SJCRH30 (cell line): Measurements from ENCODE around the gene RAPGEF4. TPM values are rescaled to one million over a fixed set of nuclear protein-coding genes. Genes with fewer than 3 reads are reported as not detected.
"Not testable (repeated sequence)": the region's sequence is repeated elsewhere in the genome, so short reads cannot be mapped to it uniquely, and the experiment has no call there.

Experiments used
- DNase-seq, 2 experiments: peaks; one replicate each; pipeline ENCODE4 v3.0.0-alpha.2; 2015 to 2020
- H3K27ac ChIP-seq: fragments of 250-450 bp; sonication (Bioruptor Pico); 2 replicates; pipeline ENCODE4 v1.5.1; 2020; ENCODE audit warnings: mild to moderate bottlenecking, moderate library complexity
- H3K27me3 ChIP-seq: fragments of 250-450 bp; sonication (Bioruptor Pico); 2 replicates; pipeline ENCODE4 v1.5.1; 2020; ENCODE audit warnings: mild to moderate bottlenecking, moderate library complexity
- H3K36me3 ChIP-seq: fragments of 250-450 bp; sonication (Bioruptor Pico); 2 replicates; pipeline ENCODE4 v1.5.1; 2020; ENCODE audit warnings: mild to moderate bottlenecking, moderate library complexity
- H3K4me1 ChIP-seq: fragments of 250-450 bp; sonication (Bioruptor Pico); 2 replicates; pipeline ENCODE4 v1.5.1; 2020; ENCODE audit warnings: mild to moderate bottlenecking, moderate library complexity
- H3K4me3 ChIP-seq: fragments of 250-450 bp; sonication (Bioruptor Pico); 2 replicates; pipeline ENCODE4 v1.5.1; 2020; ENCODE audit warnings: mild to moderate bottlenecking, moderate library complexity
- H3K9me3 ChIP-seq: fragments of 250-450 bp; sonication (Bioruptor Pico); replicated peaks from 2 replicates; pipeline ENCODE4 v1.5.1; 2020; ENCODE audit warnings: mild to moderate bottlenecking, moderate library complexity
- total RNA-seq: library from RNA; depleted of rRNA; stranded (reverse); fragments of >200 nt; shearing (Covaris generic); gene quantifications from 2 replicates; pipeline ENCODE4 v1.2.3, GENCODE V29; 2014

The RAPGEF4 gene
- total RNA-seq, 1 experiment from 2014 or later = 6.1 TPM

DNA sequence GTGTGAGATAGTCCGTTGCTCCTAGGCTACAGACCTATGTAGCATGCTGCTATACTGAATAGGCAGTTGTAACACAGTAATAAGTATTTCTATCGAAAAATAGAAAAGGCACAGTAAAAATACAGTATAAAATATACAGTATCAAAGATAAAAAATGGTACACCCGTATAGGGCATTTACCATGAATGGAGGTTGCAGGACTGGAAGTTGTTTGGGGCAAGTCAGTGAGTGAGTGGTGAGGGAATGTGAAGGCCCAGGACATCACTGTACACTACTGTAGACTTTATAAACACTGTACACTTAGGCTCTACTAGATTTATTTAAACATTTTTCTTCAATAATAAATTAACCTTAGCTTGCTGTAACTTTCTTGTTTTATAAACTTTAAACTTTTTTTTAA is 343.5 kb downstream of the RAPGEF4 start:
- peaks cover 16% of the 10 kb centered on the region for H3K4me1 ChIP-seq

DNA sequence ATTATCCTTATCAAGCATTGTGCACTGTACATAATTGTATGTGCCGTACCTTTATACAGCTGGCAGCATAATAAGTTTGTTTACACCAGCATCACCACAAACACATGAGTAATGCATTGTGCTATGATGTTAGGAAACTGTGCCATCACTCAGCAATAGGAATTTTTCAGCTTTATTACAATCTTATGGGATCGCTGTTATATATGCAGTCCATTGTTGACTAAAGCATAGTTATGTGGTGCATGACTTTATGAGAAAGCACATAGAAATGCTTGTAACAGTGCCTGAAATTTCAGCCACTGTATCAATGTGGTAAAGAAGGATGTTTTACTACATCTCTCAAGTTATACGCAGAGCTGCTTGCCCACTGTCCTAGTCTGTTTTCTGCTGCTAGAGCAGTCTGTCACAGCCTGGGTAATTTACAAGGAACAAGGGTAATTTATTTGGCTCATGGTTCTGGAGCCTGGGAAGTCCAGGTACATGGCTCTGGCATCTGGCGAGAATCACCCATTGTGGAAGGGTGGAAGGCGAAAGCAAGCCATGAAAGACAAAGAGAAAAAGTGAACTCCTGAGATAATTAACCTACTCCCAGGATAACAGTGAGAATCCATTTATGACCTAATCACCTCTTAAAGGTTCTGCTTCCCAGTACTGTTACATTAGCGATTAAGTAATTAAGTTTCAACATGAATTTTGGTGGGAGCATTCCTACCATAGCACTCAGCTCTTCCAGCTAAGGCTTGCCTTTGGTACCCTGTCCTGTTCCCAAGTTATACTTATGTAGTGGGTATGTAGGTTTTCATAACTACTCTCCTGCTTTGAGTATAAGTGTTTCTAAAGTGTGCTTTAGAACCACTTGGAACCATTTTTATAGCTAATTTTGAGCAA is 344.6 kb downstream of the RAPGEF4 start:
- no peaks in the 10 kb centered on the region for H3K36me3 ChIP-seq
- H3K4me3 ChIP-seq = no peak overlapping the region
- H3K27ac ChIP-seq = no peak overlapping the region
- no peaks in the 10 kb centered on the region for H3K27me3 ChIP-seq
- H3K4me1 ChIP-seq = peaks cover 12% of the 10 kb centered on the region
- 0 out of 2 replicates have a peak, but pooled peaks cover 3% of the 10 kb centered on the region for H3K9me3 ChIP-seq
- no peak for DNase-seq

More for the DNA sequence above, 343.5 kb downstream of the RAPGEF4 start:
- Histone ChIP-seq H3K27me3 (no peaks in the 10 kb centered on the region), H3K27ac (no peak overlapping the region), H3K36me3 (no peaks in the 10 kb centered on the region), H3K9me3 (0 out of 2 replicates have a peak, but pooled peaks cover 3% of the 10 kb centered on the region), H3K4me3 (no peak overlapping the region)
- DNase-seq = no peak

DNA sequence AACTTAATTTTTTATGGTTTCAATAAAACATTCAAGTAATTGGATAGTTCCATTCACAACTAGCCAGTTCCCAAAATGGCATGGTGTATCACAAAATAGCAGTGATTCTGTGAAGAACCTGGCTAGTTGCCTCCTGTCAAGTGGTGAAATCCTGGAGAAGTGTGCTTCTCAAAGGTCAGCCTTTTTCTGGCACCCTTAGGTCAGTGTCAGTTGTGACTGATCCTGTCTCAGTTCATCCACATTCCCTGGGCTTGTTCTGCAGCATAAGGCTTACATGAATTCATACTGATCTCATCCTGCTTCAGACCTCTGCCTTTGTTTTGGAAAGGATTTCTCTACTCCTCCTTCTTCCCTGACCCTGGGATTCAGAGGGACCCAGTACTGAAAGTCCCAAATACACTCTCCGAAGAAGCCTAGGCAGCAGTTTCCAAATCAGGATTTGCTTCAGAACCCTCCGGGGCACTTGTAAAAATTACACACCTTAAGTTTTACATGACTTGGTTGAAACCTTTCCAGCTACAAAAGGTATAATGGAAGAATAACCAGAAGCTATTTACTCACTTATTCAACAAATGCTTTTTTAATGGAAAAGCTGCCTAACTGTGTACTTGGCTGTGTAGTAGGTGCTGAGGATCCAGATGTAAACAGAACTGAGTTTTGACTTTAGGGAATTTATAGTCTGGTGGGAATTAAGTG is 351.0 kb downstream of the RAPGEF4 start:
- Histone ChIP-seq H3K4me3 (no peak overlapping the region), H3K9me3 (no peaks in the 10 kb centered on the region), H3K4me1 (no peaks in the 10 kb centered on the region; the same call in 1 of the 2 replicates), H3K27ac (no peak overlapping the region), H3K36me3 (peaks cover 3% of the 10 kb centered on the region), H3K27me3 (no peaks in the 10 kb centered on the region)
- no peak for DNase-seq

DNA sequence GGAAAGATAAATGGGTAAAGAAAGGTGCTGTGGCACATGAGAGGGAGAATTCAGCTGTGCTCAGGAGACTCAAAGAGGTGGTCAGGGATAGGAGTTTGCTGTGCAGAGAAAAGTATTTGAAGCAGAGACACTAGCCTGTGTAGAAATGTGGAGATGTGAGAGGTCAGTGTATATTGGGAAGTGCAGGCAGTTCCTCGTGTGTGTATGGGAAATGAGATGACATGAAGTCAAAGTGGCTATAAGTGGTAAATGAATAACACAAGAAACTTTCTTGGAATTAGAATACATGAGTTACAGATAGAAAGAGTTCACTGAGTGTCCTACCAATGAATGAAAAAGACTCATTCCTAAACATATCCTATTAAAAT is 351.6 kb downstream of the RAPGEF4 start:
- Histone ChIP-seq H3K9me3 (no peaks in the 10 kb centered on the region), H3K4me3 (no peak overlapping the region), H3K36me3 (peaks cover 5% of the 10 kb centered on the region), H3K4me1 (no peaks in the 10 kb centered on the region; the same call in 1 of the 2 replicates), H3K27me3 (no peaks in the 10 kb centered on the region), H3K27ac (no peak overlapping the region)
- no peak for DNase-seq

DNA sequence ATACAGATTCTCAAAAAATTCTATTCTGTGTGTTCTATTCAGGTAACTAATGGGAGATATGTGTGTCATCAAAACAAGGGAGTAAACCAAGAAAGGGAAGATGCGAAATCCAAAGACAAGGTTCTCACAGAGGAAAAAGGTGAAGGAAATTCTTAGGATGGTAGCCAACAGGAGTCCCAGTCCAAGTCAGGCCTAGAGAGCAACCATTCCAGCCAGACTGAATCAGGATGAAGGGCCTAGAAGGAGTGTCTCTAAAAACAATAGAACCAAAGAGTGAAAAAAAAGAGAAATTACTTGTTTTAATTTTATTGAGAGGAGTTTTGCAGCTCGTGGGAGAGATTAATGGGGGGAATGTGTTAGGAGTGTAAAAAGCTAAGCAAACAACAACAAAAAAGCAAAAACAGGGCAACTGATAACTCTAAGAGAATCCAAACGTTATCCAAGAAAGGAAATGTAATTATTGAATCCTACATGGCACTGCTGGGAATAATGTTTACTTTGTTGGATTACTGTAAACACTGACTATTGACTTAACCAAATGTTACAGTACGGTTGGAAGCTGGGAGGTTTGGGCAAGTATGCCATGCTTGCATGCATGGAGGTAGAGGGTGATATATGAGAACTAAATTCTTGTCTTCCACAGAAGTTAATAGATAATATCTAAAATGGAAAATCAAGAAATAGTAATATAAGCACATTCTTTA is 352.3 kb downstream of the RAPGEF4 start:
- Histone ChIP-seq H3K27ac (no peak overlapping the region), H3K4me3 (no peak overlapping the region), H3K27me3 (no peaks in the 10 kb centered on the region), H3K4me1 (no peaks in the 10 kb centered on the region; the same call in 1 of the 2 replicates), H3K9me3 (no peaks in the 10 kb centered on the region), H3K36me3 (peaks cover 9% of the 10 kb centered on the region)
- no peak for DNase-seq

DNA sequence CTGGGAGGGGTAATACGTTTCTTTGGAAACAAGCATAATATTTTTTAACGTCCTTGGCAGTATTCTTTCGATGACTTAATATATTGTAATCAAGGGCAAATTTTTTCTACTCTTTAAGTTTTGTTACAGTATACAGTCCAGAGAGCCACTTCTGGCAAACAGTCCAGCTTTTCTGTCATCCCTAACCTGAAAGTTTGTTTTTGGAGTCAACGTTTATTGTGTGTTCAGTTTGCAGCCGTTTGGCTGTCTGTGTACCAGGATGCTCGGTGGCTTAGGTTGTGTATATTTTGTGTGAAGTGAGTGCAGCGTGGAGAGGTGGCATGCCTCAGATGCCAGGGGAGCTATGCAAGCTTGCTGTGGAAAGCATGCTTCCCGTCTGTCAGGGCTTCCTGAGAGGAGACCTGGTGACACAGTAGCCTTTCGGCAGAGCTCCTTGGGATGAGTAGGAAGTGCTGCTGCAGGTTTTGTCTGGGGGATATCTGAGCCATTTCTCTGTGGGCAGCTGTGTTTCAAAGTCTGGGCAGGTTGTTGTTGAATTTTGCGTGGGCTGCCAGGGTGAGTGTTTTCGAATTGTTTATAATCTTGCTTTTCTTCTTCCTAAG is 354.7 kb downstream of the RAPGEF4 start:
- DNase-seq = peak in 1 of 2 experiments; percentile 15
- Histone ChIP-seq H3K9me3 (no peaks in the 10 kb centered on the region), H3K27ac (no peak overlapping the region), H3K27me3 (no peaks in the 10 kb centered on the region), H3K4me3 (no peak overlapping the region), H3K4me1 (no peaks in the 10 kb centered on the region; the same call in 1 of the 2 replicates), H3K36me3 (peaks cover 16% of the 10 kb centered on the region)

DNA sequence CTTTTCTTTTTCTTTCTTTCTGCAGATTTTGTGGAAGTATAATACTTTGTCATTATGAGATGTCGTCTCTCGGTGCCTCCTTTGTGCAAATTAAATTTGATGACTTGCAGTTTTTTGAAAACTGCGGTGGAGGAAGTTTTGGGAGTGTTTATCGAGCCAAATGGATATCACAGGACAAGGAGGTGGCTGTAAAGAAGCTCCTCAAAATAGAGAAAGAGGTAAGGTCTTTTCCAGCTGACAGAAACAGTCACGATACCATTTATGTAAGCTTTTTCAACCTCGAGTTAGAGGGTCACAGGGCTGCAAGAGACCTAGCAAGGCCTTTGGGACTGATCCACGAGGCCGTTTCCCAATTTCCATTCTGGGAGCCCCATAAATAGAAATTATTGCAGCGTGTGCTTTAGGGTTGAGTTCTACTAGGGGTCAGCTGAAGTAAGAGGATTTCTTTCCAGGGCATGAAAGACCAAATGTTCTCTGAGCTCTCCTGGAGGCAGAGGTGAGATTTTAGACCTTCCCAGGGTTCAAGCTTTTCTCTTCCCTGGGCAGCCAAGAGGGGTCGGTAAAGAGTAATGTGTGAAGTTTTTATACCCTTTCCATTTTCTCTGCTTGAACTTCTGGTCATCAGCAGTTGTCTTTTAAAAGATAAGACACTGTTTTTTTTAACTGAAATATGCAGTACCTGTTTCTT is 355.5 kb downstream of the RAPGEF4 start:
- DNase-seq = no peak
- Histone ChIP-seq H3K4me1 (no peaks in the 10 kb centered on the region; the same call in 1 of the 2 replicates), H3K4me3 (no peak overlapping the region), H3K9me3 (no peaks in the 10 kb centered on the region), H3K27me3 (no peaks in the 10 kb centered on the region), H3K36me3 (peaks cover 16% of the 10 kb centered on the region), H3K27ac (no peak overlapping the region)

DNA sequence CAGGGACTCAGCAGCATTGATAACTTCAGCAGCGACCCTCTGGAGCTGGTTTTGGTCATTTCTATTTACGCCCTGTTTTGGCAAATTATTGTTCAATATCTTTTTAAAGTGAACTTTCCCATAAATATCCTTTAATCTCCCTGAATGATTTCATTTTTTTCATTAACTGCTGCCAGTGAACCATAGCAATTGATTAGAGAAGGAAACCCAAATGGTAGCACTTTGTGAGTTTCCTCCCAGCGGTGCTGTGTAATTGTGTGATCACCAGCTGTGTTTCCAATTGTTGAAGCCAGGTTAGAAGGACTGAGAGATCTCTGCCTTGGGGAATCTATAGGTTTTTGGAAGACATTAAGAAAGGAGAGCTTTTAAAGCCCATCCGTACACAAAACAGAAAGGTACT is 356.3 kb downstream of the RAPGEF4 start:
- Histone ChIP-seq H3K27ac (no peak overlapping the region), H3K27me3 (no peaks in the 10 kb centered on the region), H3K4me3 (no peak overlapping the region), H3K4me1 (no peaks in the 10 kb centered on the region; the same call in 1 of the 2 replicates), H3K9me3 (no peaks in the 10 kb centered on the region), H3K36me3 (peaks cover 20% of the 10 kb centered on the region)
- DNase-seq = no peak

DNA sequence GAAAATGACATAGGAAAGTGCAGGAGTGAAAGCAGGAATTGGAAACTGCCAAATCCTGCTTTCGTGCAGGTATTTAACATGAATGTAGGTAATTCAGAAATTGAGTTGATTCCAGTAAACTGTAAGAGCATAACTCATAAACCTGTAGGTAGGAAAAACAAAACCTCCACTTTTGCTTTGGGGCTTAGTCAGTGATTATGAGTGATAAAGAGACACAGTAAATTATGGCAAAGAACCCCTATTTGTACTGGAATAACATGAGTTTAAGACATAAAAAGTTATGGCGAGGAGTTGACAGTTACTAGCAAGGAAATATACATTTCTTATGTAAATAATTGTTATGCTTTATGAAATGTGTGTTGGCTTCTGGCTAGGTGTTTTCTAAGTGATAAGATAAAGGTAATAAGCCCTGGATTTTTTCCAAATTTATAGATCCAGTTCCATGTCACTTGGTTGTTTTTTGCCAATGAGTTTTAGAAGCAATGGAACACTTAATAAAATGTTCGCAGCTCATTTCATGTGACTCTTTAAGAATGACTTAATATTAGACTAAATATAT is 357.3 kb downstream of the RAPGEF4 start:
- H3K4me1 ChIP-seq = no peaks in the 10 kb centered on the region; the same call in 1 of the 2 replicates
- no peak overlapping the region for H3K27ac ChIP-seq
- H3K4me3 ChIP-seq = no peak overlapping the region
- peaks cover 20% of the 10 kb centered on the region for H3K36me3 ChIP-seq
- H3K9me3 ChIP-seq = no peaks in the 10 kb centered on the region
- DNase-seq = no peak
- H3K27me3 ChIP-seq = no peaks in the 10 kb centered on the region

DNA sequence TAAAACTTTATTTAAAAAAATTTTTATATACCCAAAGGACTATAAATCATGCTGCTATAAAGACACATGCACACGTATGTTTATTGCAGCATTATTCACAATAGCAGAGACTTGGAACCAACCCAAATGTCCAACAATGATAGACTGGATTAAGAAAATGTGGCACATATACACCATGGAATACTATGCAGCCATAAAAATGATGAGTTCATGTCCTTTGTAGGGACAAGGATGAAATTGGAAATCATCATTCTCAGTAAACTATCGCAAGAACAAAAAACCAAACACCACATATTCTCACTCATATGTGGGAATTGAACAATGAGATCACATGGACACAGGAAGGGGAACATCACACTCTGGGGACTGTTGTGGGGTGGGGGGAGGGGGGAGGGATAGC is 358.0 kb downstream of the RAPGEF4 start:
- H3K27me3 ChIP-seq, H3K27ac ChIP-seq, DNase-seq, H3K4me1 ChIP-seq, H3K9me3 ChIP-seq, H3K4me3 ChIP-seq: not testable (repeated sequence)
- peaks cover 20% of the 10 kb centered on the region for H3K36me3 ChIP-seq

DNA sequence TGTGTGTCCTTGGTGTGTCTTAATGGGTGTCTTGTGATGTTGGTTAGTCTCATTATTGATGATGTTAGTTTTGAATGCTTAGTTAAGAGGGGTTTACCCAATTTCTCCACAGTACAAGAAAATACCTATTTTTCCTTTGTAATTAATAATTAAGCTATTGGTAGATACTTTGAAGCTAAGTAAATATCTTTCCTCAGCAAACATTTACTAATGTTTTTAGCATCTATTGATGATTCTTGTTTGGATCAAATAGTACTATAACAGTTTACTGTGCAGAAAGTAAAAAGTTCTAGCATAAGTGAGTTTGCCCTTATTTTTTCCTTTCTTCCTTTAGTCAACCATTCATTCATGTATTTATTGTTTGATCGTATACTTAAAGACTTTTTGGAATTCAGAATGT is 359.1 kb downstream of the RAPGEF4 start:
- H3K4me1 ChIP-seq = peaks cover 4% of the 10 kb centered on the region; the same call in 1 of the 2 replicates
- DNase-seq = no peak
- no peak overlapping the region for H3K27ac ChIP-seq
- no peaks in the 10 kb centered on the region for H3K9me3 ChIP-seq
- no peak overlapping the region for H3K4me3 ChIP-seq
- peaks cover 20% of the 10 kb centered on the region for H3K36me3 ChIP-seq
- H3K27me3 ChIP-seq = no peaks in the 10 kb centered on the region

DNA sequence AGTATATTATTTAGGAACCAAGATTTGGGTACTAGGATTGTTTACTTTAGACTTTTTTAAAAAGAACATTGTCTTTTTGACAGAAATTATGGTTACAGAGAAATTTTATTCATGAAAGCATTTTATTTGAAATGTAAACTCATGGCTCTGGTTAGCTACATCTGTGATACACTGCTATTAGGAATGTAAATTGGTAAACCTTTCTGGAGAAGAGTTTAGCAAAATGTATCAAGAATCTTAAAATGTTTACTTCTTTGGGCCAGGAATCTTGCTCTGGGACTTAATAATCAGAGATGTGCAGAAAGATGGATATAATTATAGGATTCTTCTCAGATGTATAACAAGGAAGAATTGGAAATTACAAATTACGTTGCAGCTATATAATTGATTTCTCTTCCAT is 359.7 kb downstream of the RAPGEF4 start:
- H3K4me3 ChIP-seq = no peak overlapping the region
- H3K9me3 ChIP-seq = no peaks in the 10 kb centered on the region
- no peak overlapping the region for H3K27ac ChIP-seq
- no peak for DNase-seq
- peaks cover 4% of the 10 kb centered on the region; the same call in 1 of the 2 replicates for H3K4me1 ChIP-seq
- H3K36me3 ChIP-seq = peaks cover 20% of the 10 kb centered on the region
- H3K27me3 ChIP-seq = no peaks in the 10 kb centered on the region

DNA sequence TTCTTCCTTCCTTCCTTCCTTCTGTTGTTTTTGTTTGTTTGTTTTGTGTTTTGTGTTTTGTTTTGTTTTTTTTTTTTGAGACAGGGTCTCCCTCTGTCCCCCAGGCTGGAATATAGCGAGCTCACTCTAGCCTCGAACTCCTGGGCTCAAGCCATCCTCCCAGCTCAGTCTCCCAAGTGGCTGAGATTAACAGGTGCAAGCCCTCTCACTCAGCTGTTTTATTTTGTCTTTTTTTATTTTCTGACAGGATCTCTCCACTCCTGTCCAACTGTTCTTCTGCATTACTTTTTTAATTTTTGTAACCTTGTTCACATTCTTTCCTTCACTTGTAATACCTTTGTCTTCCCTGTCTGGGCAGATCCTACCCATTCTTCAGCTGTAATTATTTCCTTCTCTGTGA is 363.6 kb downstream of the RAPGEF4 start:
- peak; percentile 29 to 49 for DNase-seq
- Histone ChIP-seq H3K27ac (peak overlapping the region; percentile 45), H3K36me3 (peaks cover 6% of the 10 kb centered on the region; the same call in 1 of the 2 replicates)

More for the DNA sequence above, 363.6 kb downstream of the RAPGEF4 start:
- no peak overlapping the region for H3K4me3 ChIP-seq
- H3K27me3 ChIP-seq = no peaks in the 10 kb centered on the region
- peaks cover 4% of the 10 kb centered on the region; the same call in 1 of the 2 replicates for H3K4me1 ChIP-seq
- H3K9me3 ChIP-seq = no peaks in the 10 kb centered on the region
